Measurements from ENCODE around the gene ACTN3.

DNA sequence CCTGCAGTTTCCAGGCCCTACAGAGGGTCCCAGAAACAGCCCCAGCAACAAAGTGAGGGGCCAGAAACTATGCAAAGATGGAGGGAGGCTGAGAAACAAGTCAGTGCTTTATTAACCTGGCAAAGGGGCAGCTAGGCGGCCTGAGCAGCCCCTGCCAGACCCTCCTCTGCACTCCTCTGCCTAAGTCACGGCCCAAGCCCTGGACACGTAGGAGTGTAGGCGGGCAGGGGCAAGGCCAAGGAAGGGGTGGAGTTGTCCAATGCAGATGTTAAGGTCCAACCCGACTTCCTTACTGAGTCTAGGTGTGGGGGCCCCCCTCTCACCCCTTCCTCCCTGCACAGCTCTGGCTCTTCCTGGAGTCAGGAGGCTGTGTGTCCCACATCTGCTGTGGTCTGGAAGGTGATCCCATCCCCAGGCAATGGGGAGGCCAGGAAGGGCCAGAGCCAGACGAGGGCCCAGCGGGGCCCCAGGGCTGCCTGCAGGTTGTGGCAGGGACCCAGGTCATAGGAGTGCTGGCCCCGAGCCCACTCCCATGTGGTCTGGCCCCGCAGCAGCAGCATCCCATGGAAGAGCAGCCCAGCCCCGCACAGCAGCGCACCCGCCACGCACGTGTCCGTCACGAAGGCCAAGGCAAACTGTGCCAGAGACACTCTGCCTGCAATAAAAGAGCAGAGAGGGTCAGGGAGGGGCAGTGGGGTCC lies 7.4 kb upstream of the ACTN3 start:
- TF ChIP-seq, protein P1, sequence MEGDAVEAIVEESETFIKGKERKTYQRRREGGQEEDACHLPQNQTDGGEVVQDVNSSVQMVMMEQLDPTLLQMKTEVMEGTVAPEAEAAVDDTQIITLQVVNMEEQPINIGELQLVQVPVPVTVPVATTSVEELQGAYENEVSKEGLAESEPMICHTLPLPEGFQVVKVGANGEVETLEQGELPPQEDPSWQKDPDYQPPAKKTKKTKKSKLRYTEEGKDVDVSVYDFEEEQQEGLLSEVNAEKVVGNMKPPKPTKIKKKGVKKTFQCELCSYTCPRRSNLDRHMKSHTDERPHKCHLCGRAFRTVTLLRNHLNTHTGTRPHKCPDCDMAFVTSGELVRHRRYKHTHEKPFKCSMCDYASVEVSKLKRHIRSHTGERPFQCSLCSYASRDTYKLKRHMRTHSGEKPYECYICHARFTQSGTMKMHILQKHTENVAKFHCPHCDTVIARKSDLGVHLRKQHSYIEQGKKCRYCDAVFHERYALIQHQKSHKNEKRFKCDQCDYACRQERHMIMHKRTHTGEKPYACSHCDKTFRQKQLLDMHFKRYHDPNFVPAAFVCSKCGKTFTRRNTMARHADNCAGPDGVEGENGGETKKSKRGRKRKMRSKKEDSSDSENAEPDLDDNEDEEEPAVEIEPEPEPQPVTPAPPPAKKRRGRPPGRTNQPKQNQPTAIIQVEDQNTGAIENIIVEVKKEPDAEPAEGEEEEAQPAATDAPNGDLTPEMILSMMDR (IDR thresholded peaks at IDR 0.05), result no peak
- TF ChIP-seq POLR2AphosphoS5 (IDR thresholded peaks at IDR 0.05), result peak in 1 of 4 donors; percentile 7
- no peak for TF ChIP-seq EP300 (IDR thresholded peaks at IDR 0.05)
- no peak for TF ChIP-seq POLR2A (IDR thresholded peaks at IDR 0.05)

Data from sigmoid colon (tissue), 4 donors.